SK-N-SH (cell line): ENCODE measurements around the gene UBAC2. TPM values are rescaled to one million over a fixed set of nuclear protein-coding genes. Genes with fewer than 3 reads are reported as not detected.
A peak's percentile ranks its signal among the peaks of the same experiment; 100 is the strongest.

Source experiments
- CTCF ChIA-PET: fragments of 300-600, 350-600 bp; formaldehyde crosslinking; extraction: SDS; loops from one replicate; lab custom pipeline; 2021; lab: Yijun Ruan, JAX
- POLR2A ChIA-PET: fragments of 350-600 bp; sonication (Branson Sonifier 250); formaldehyde crosslinking; extraction: SDS; loops from one replicate; lab custom pipeline; 2020; ENCODE audit warnings: antibody characterized with exemption, inconsistent platforms; lab: Yijun Ruan, JAX
- DNase-seq: peaks from one replicate; pipeline ENCODE4 v3.0.0; 2012
- H2AFZ ChIP-seq: fragments of 200-600 bp; sonication (generic); 2 replicates; pipeline ENCODE4 v1.8.1; 2016; ENCODE audit warnings: antibody characterized with exemption, mild to moderate bottlenecking, low read depth
- H3F3A ChIP-seq: fragments of 200-600 bp; sonication (generic); replicated peaks from 2 replicates; pipeline ENCODE3; 2016; ENCODE audit warnings: antibody characterized with exemption, mild to moderate bottlenecking; ENCODE audit not compliant: insufficient read depth
- H3K27ac ChIP-seq, 2 experiments: fragments of 200-500 bp in 1 of 2; fragments of 200-600 bp in 1 of 2; sonication (Bioruptor generic) in 1 of 2; sonication (generic), shearing (Covaris generic) in 1 of 2; 2 replicates each; pipeline versions ENCODE4 v1.5.1 to v1.6.1; 2014 to 2016; ENCODE audit warnings: low read depth in 2 of 2, inconsistent platforms in 1 of 2, low read length in 1 of 2, mild to moderate bottlenecking in 1 of 2, mixed read lengths in 1 of 2
- H3K27me3 ChIP-seq: fragments of 200-600 bp; sonication (generic), shearing (Covaris generic); 2 replicates; pipeline ENCODE4 v1.6.1; 2016; ENCODE audit warnings: mixed run types; ENCODE audit not compliant: insufficient read depth
- H3K36me3 ChIP-seq, 2 experiments: fragments of 200-500 bp in 1 of 2; fragments of 200-600 bp in 1 of 2; sonication (Bioruptor generic) in 1 of 2; sonication (generic) in 1 of 2; replicated peaks in 1 of 2; 2 replicates each; pipeline versions ENCODE3 to v1.5.1; 2014 to 2016; ENCODE audit warnings: low read length in 1 of 2, mild to moderate bottlenecking in 1 of 2; ENCODE audit not compliant: insufficient read depth in 2 of 2, control insufficient read depth in 1 of 2
- H3K4me1 ChIP-seq, 2 experiments: fragments of 200-500 bp in 1 of 2; fragments of 200-600 bp in 1 of 2; sonication (Bioruptor generic) in 1 of 2; sonication (generic), shearing (Covaris generic) in 1 of 2; 2 replicates each; pipeline versions ENCODE4 v1.5.1 to v1.6.1; 2014 to 2016; ENCODE audit warnings: low read depth in 1 of 2, low read length in 1 of 2, mixed run types in 1 of 2; ENCODE audit not compliant: insufficient read depth in 2 of 2, control insufficient read depth in 1 of 2
- H3K4me2 ChIP-seq: fragments of 200-600 bp; sonication (generic), shearing (Covaris generic); 2 replicates; pipeline ENCODE4 v1.6.1; 2017; ENCODE audit warnings: mixed run types
- H3K4me3 ChIP-seq, 2 experiments: fragments of 200-500 bp in 1 of 2; fragments of 200-600 bp in 1 of 2; sonication (Bioruptor generic) in 1 of 2; sonication (generic), shearing (Covaris generic) in 1 of 2; 2 replicates each; pipeline versions ENCODE4 v1.5.1 to v1.8.1; 2014 to 2016; ENCODE audit warnings: low read depth in 2 of 2, inconsistent platforms in 1 of 2, low read length in 1 of 2, mild to moderate bottlenecking in 1 of 2, mixed read lengths in 1 of 2, moderate library complexity in 1 of 2
- H3K79me2 ChIP-seq: fragments of 200-600 bp; sonication (generic); 2 replicates; pipeline ENCODE4 v1.8.1; 2017; ENCODE audit warnings: mild to moderate bottlenecking; ENCODE audit not compliant: insufficient read depth
- H3K9ac ChIP-seq: fragments of 200-600 bp; sonication (generic); 2 replicates; pipeline ENCODE4 v1.6.1; 2017; ENCODE audit warnings: mixed run types
- H3K9me2 ChIP-seq: fragments of 200-600 bp; sonication (generic); 2 replicates; pipeline ENCODE4 v1.6.1; 2017; ENCODE audit warnings: mixed run types
- H3K9me3 ChIP-seq: fragments of 200-600 bp; sonication (generic); 2 replicates; pipeline ENCODE4 v1.6.1; 2017; ENCODE audit warnings: mixed run types, mild to moderate bottlenecking, moderate library complexity
- H4K20me1 ChIP-seq: fragments of 200-600 bp; sonication (generic); 2 replicates; pipeline ENCODE4 v1.6.1; 2017; ENCODE audit warnings: mild to moderate bottlenecking, mixed run types; ENCODE audit not compliant: insufficient read depth
- CHD2 ChIP-seq: fragments of 150-350 bp; IDR thresholded peaks from 2 replicates; pipeline ENCODE4 v1.6.1; 2018; ENCODE audit warnings: low read length; ENCODE audit not compliant: partially characterized antibody
- ELF1 ChIP-seq: IDR thresholded peaks from 2 replicates; pipeline ENCODE4 v1.4.0; 2012
- EP300 ChIP-seq, 2 experiments: IDR thresholded peaks; 2 replicates each; pipeline versions ENCODE4 v1.4.0 to v1.6.1; 2012; ENCODE audit warnings: borderline replicate concordance in 1 of 2, low read depth in 1 of 2, low read length in 1 of 2
- EZH2phosphoT487 ChIP-seq: fragments of 200-600 bp; sonication (generic); IDR thresholded peaks from 2 replicates; pipeline ENCODE4 v1.6.1; 2017; ENCODE audit warnings: low read depth, mixed run types, mild to moderate bottlenecking, antibody characterized with exemption, moderate library complexity, borderline replicate concordance
- FOXM1 ChIP-seq: IDR thresholded peaks from 2 replicates; pipeline ENCODE4 v1.4.0; 2012; ENCODE audit warnings: low read depth, mild to moderate bottlenecking
- GABPA ChIP-seq: IDR thresholded peaks from 2 replicates; pipeline ENCODE4 v1.4.0; 2012; ENCODE audit warnings: low read depth, mild to moderate bottlenecking
- GATA2 ChIP-seq: sonication (generic); formaldehyde crosslinking; IDR thresholded peaks from 2 replicates; pipeline ENCODE4 v1.5.0; 2020; ENCODE audit warnings: mild to moderate bottlenecking, missing genetic modification reagents
- JUND ChIP-seq: IDR thresholded peaks from 2 replicates; pipeline ENCODE4 v1.4.0; 2012
- MEF2A ChIP-seq: IDR thresholded peaks from 2 replicates; pipeline ENCODE4 v1.4.0; 2012; ENCODE audit warnings: low read depth, borderline replicate concordance
- MXI1 ChIP-seq: IDR thresholded peaks from 2 replicates; pipeline ENCODE4 v1.6.1; 2012; ENCODE audit warnings: mild to moderate bottlenecking, low read depth, low read length, improper control_type of control experiment
- NRF1 ChIP-seq: IDR thresholded peaks from 2 replicates; pipeline ENCODE4 v1.6.1; 2012; ENCODE audit warnings: low read depth, mild to moderate bottlenecking, low read length
- POLR2AphosphoS5 ChIP-seq: IDR thresholded peaks from 2 replicates; pipeline ENCODE4 v1.6.1; 2012; ENCODE audit warnings: low read depth, low read length
- REST ChIP-seq: IDR thresholded peaks from 2 replicates; pipeline ENCODE4 v1.6.1; 2012; ENCODE audit warnings: mild to moderate bottlenecking, low read depth, low read length, moderate library complexity
- SIN3A ChIP-seq: IDR thresholded peaks from 2 replicates; pipeline ENCODE4 v1.6.1; 2012; ENCODE audit warnings: low read depth, mild to moderate bottlenecking, low read length, moderate library complexity, borderline replicate concordance
- SMC3 ChIP-seq: IDR thresholded peaks from 2 replicates; pipeline ENCODE4 v1.6.1; 2012; ENCODE audit warnings: low read depth, low read length, improper control_type of control experiment
- TAF1 ChIP-seq: IDR thresholded peaks from 2 replicates; pipeline ENCODE4 v1.6.1; 2012; ENCODE audit warnings: low read depth, mild to moderate bottlenecking, low read length, moderate library complexity, borderline replicate concordance
- TEAD4 ChIP-seq: IDR thresholded peaks from 2 replicates; pipeline ENCODE4 v1.4.0; 2012; ENCODE audit warnings: mild to moderate bottlenecking, borderline replicate concordance; ENCODE audit not compliant: insufficient read depth
- WGBS: methylation state at CpG from one replicate; pipeline ENCODE4 v1.1.6; 2017; ENCODE audit warnings: low lambda C conversion rate; 5-methylcytosine and 5-hydroxymethylcytosine counted together
- polyA plus RNA-seq, 3 experiments: library from polyadenylated mRNA; depleted of rRNA; stranded (reverse); fragments of >200 nt; gene quantifications; 2 replicates each; pipeline ENCODE4 v1.2.3, GENCODE V29; 2012
- TF ChIP-seq, protein P1 (sequence below): fragments of 150-350 bp; IDR thresholded peaks from 2 replicates; pipeline ENCODE4 v1.6.1; 2017; ENCODE audit warnings: antibody characterized with exemption, low read length, low read depth, borderline replicate concordance
- TF ChIP-seq, protein P2 (sequence below): fragments of 150-350 bp; IDR thresholded peaks from 2 replicates; pipeline ENCODE4 v1.6.1; 2016; ENCODE audit warnings: mild to moderate bottlenecking, low read depth, low read length
- TF ChIP-seq, protein P3 (sequence below): IDR thresholded peaks from 2 replicates; pipeline ENCODE4 v1.4.0; 2012; ENCODE audit warnings: low read depth, borderline replicate concordance

The UBAC2 gene
- polyA plus RNA-seq, 1 of the 3 experiments (the other 2 are of a cell fraction), result 79.0 TPM

- H3F3A ChIP-seq, result peaks cover 18% of the 10 kb centered on the region
- H3K4me1 ChIP-seq, result peaks cover 13 to 14% of the 10 kb centered on the region in 2 experiments; a peak in 2 of 4 replicates
- H3K9me3 ChIP-seq, result no peaks in the 10 kb centered on the region
- TF ChIP-seq TEAD4 (no peak), SIN3A (no peak), POLR2AphosphoS5 (no peak), MEF2A (no peak), GATA2 (no peak), EZH2phosphoT487 (no peak), JUND (no peak), SMC3 (no peak), REST (no peak), TAF1 (no peak), FOXM1 (no peak), EP300 (IDR thresholded peaks at IDR 0.05; ENCODE audit: borderline replicate concordance in 1 of 2, low read depth in 1 of 2, low read length in 1 of 2) (no peak), CHD2 (no peak), MXI1 (no peak), GABPA (no peak), NRF1 (no peak), ELF1 (no peak)
- TF ChIP-seq, protein P1, sequence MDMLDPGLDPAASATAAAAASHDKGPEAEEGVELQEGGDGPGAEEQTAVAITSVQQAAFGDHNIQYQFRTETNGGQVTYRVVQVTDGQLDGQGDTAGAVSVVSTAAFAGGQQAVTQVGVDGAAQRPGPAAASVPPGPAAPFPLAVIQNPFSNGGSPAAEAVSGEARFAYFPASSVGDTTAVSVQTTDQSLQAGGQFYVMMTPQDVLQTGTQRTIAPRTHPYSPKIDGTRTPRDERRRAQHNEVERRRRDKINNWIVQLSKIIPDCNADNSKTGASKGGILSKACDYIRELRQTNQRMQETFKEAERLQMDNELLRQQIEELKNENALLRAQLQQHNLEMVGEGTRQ, result no peak
- TF ChIP-seq, protein P2, sequence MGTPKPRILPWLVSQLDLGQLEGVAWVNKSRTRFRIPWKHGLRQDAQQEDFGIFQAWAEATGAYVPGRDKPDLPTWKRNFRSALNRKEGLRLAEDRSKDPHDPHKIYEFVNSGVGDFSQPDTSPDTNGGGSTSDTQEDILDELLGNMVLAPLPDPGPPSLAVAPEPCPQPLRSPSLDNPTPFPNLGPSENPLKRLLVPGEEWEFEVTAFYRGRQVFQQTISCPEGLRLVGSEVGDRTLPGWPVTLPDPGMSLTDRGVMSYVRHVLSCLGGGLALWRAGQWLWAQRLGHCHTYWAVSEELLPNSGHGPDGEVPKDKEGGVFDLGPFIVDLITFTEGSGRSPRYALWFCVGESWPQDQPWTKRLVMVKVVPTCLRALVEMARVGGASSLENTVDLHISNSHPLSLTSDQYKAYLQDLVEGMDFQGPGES, result no peak
- TF ChIP-seq, protein P3, sequence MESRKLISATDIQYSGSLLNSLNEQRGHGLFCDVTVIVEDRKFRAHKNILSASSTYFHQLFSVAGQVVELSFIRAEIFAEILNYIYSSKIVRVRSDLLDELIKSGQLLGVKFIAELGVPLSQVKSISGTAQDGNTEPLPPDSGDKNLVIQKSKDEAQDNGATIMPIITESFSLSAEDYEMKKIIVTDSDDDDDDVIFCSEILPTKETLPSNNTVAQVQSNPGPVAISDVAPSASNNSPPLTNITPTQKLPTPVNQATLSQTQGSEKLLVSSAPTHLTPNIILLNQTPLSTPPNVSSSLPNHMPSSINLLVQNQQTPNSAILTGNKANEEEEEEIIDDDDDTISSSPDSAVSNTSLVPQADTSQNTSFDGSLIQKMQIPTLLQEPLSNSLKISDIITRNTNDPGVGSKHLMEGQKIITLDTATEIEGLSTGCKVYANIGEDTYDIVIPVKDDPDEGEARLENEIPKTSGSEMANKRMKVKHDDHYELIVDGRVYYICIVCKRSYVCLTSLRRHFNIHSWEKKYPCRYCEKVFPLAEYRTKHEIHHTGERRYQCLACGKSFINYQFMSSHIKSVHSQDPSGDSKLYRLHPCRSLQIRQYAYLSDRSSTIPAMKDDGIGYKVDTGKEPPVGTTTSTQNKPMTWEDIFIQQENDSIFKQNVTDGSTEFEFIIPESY, result no peak
- peaks cover 5 to 28% of the 10 kb centered on the region in 2 experiments for H3K36me3 ChIP-seq
- H2AFZ ChIP-seq, result no peak overlapping the region
- no peak overlapping the region for H3K4me2 ChIP-seq
- H3K27me3 ChIP-seq, result no peaks in the 10 kb centered on the region
- H4K20me1 ChIP-seq, result peaks cover 4% of the 10 kb centered on the region; the same call in 1 of the 2 replicates
- WGBS, result 71% methylated on average over 1 of the region's 1 CpG
- no peak for DNase-seq
- H3K27ac ChIP-seq, result peak overlapping the region in 1 of 2 experiments; percentile 70; a peak in 1 of 4 replicates
- POLR2A ChIA-PET, result no interaction called here
- H3K9me2 ChIP-seq, result no peaks in the 10 kb centered on the region
- H3K4me3 ChIP-seq, result no peak overlapping the region
- H3K79me2 ChIP-seq, result no peaks in the 10 kb centered on the region
- H3K9ac ChIP-seq, result no peak overlapping the region
- CTCF ChIA-PET, result interaction anchor here (1.5 kb wide), 1 partner anchor 87 kb away, joined by 3 read pairs; no protein-coding TSS in a partner anchor
Observed at GRCh38 chr13:99356012-99356261, 155.3 kb downstream of the UBAC2 start.
